H1 (cell line): Measurements from ENCODE around the gene DLK1. TPM values are rescaled to one million over a fixed set of nuclear protein-coding genes. Genes with fewer than 3 reads are reported as not detected.

Experiments
- KDM4A ChIP-seq: IDR thresholded peaks from one replicate; pipeline ENCODE4 v1.7.1; 2012; ENCODE audit warnings: low read depth, mild to moderate bottlenecking, moderate library complexity, low read length, inconsistent platforms; ENCODE audit not compliant: severe bottlenecking
- polyA plus RNA-seq, 7 experiments: library from polyadenylated mRNA; depleted of rRNA in 3 of 7; stranded (reverse) in 5 of 7; unstranded in 2 of 7; fragments of >200 nt in 5 of 7; fragments of 200-250 nt in 2 of 7; gene quantifications; 1 replicate in 5 of 7; 2 replicates in 1 of 7; 4 replicates in 1 of 7; pipeline versions ENCODE4 v1.2.1 to v1.2.3, GENCODE V29; 2011 to 2013; ENCODE audit warnings: missing spikeins in 2 of 7, mixed read lengths in 2 of 7
- total RNA-seq: library from RNA; stranded (reverse); fragmentation: NEBNext Ultra II Directional; extraction: Animal tissue kit (Norgen Biotek cat#: 25700); gene quantifications from 2 replicates; pipeline ENCODE4 v1.2.1, GENCODE V29; 2021
- TF ChIP-seq, protein P1 (sequence below): fragments of 300-600 bp; sonication (generic); IDR thresholded peaks from 2 replicates; pipeline ENCODE4 v1.7.1; 2012; ENCODE audit warnings: low read length, moderate library complexity, mild to moderate bottlenecking, inconsistent platforms; ENCODE audit not compliant: insufficient replicate concordance

The DLK1 gene
- total and polyA plus RNA-seq, 2 of the 8 experiments (the other 6 are each of a cell fraction or from before 2014, with no cell fraction given), result 1.3 to 2.4 TPM

DNA sequence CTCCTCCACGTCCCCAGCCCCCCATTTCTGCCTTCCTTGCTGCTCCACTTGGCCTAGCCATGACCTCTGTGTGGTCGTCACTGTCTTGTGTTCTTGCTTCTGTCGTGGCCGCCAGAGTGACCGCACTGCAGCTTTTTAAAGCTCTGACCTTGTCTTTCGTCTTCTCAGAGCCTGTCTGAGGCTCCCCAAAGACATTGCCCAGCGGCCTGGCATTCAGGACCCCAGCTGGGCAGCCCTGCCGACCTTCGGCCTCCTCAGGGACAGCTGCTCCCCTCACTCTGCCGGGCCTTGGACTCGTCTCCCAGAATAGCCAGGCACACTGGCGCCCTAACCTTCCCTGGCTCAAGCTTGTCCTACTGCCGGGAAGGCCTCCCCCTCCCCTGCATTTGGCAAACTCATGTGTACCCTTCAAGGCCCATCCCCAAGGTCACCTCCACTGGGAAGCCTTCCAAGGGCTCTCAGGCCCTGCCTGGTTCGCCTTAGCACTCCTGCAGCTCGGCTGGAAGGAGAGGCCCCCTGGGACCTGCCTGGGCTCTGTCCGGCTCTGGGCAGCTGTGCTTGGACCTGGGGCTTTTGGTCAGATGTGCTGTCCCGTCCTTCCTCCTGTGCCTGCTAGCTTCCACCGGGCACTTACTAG lies 15.7 kb upstream of the DLK1 start (continued):
- TF ChIP-seq, protein P1, sequence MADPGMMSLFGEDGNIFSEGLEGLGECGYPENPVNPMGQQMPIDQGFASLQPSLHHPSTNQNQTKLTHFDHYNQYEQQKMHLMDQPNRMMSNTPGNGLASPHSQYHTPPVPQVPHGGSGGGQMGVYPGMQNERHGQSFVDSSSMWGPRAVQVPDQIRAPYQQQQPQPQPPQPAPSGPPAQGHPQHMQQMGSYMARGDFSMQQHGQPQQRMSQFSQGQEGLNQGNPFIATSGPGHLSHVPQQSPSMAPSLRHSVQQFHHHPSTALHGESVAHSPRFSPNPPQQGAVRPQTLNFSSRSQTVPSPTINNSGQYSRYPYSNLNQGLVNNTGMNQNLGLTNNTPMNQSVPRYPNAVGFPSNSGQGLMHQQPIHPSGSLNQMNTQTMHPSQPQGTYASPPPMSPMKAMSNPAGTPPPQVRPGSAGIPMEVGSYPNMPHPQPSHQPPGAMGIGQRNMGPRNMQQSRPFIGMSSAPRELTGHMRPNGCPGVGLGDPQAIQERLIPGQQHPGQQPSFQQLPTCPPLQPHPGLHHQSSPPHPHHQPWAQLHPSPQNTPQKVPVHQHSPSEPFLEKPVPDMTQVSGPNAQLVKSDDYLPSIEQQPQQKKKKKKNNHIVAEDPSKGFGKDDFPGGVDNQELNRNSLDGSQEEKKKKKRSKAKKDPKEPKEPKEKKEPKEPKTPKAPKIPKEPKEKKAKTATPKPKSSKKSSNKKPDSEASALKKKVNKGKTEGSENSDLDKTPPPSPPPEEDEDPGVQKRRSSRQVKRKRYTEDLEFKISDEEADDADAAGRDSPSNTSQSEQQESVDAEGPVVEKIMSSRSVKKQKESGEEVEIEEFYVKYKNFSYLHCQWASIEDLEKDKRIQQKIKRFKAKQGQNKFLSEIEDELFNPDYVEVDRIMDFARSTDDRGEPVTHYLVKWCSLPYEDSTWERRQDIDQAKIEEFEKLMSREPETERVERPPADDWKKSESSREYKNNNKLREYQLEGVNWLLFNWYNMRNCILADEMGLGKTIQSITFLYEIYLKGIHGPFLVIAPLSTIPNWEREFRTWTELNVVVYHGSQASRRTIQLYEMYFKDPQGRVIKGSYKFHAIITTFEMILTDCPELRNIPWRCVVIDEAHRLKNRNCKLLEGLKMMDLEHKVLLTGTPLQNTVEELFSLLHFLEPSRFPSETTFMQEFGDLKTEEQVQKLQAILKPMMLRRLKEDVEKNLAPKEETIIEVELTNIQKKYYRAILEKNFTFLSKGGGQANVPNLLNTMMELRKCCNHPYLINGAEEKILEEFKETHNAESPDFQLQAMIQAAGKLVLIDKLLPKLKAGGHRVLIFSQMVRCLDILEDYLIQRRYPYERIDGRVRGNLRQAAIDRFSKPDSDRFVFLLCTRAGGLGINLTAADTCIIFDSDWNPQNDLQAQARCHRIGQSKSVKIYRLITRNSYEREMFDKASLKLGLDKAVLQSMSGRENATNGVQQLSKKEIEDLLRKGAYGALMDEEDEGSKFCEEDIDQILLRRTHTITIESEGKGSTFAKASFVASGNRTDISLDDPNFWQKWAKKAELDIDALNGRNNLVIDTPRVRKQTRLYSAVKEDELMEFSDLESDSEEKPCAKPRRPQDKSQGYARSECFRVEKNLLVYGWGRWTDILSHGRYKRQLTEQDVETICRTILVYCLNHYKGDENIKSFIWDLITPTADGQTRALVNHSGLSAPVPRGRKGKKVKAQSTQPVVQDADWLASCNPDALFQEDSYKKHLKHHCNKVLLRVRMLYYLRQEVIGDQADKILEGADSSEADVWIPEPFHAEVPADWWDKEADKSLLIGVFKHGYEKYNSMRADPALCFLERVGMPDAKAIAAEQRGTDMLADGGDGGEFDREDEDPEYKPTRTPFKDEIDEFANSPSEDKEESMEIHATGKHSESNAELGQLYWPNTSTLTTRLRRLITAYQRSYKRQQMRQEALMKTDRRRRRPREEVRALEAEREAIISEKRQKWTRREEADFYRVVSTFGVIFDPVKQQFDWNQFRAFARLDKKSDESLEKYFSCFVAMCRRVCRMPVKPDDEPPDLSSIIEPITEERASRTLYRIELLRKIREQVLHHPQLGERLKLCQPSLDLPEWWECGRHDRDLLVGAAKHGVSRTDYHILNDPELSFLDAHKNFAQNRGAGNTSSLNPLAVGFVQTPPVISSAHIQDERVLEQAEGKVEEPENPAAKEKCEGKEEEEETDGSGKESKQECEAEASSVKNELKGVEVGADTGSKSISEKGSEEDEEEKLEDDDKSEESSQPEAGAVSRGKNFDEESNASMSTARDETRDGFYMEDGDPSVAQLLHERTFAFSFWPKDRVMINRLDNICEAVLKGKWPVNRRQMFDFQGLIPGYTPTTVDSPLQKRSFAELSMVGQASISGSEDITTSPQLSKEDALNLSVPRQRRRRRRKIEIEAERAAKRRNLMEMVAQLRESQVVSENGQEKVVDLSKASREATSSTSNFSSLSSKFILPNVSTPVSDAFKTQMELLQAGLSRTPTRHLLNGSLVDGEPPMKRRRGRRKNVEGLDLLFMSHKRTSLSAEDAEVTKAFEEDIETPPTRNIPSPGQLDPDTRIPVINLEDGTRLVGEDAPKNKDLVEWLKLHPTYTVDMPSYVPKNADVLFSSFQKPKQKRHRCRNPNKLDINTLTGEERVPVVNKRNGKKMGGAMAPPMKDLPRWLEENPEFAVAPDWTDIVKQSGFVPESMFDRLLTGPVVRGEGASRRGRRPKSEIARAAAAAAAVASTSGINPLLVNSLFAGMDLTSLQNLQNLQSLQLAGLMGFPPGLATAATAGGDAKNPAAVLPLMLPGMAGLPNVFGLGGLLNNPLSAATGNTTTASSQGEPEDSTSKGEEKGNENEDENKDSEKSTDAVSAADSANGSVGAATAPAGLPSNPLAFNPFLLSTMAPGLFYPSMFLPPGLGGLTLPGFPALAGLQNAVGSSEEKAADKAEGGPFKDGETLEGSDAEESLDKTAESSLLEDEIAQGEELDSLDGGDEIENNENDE, result no peak
- TF ChIP-seq KDM4A, result no peak
